ENCODE results near the gene CENPK. TPM values are rescaled to one million over a fixed set of nuclear protein-coding genes. Genes with fewer than 3 reads are reported as not detected.

CENPK gene
- total and polyA plus RNA-seq, 2 of the 8 experiments (the other 6 are each of a cell fraction or from before 2014, with no cell fraction given): 13.3 to 50.9 TPM

DNA sequence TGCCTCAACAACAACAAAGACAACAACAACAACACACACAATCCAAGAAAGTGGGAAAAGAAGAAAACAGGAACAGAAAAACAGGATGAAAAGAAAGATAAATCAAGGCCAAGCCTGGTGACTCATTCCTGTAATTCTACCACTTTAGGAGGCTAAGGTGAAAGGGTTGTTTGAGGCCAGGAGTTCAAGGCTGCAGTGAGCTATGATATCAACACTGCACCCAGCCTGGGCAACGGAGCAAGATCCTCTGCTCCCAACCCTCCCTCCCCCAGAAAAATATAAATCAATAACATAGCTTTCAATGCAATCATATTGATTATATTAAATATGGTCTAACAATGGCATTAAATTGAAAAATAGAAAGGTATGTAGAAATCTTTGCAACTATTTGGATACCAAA is 32.1 kb downstream of the CENPK start:
- Histone ChIP-seq H4K5ac (ENCODE audit: insufficient read length, low read depth, low read length) (no peak overlapping the region), H3K56ac (replicated peaks; ENCODE audit: insufficient read length, low read depth, low read length) (no peak overlapping the region), H3K9ac (replicated peaks in 1 of 4; ENCODE audit: extremely low read depth in 1 of 4, low read depth in 3 of 4, low read length in 3 of 4) (no peak overlapping the region), H2AK5ac (ENCODE audit: low read depth, low read length) (no peak overlapping the region), H3K23me2 (ENCODE audit: low read depth, low read length) (no peaks in the 10 kb centered on the region), H3K14ac (ENCODE audit: insufficient read length) (no peak overlapping the region), H3K79me2 (ENCODE audit: control insufficient read depth in 1 of 2, insufficient read depth in 2 of 2, low read length in 2 of 2) (no peaks in the 10 kb centered on the region), H2BK5ac (ENCODE audit: low read depth, low read length) (no peak overlapping the region), H2BK120ac (replicated peaks; ENCODE audit: low read depth, low read length) (no peak overlapping the region), H3K4ac (replicated peaks; ENCODE audit: insufficient read length, low read depth, low read length) (no peak overlapping the region), H4K8ac (ENCODE audit: extremely low read depth, insufficient read depth, low read length) (no peak overlapping the region), H3K4me1 (replicated peaks in 1 of 4; ENCODE audit: control insufficient read depth in 3 of 4, insufficient read depth in 4 of 4, low read length in 3 of 4) (no peaks in the 10 kb centered on the region), H2BK15ac (ENCODE audit: low read length) (no peak overlapping the region), H3K79me1 (ENCODE audit: low read depth, low read length) (no peaks in the 10 kb centered on the region), H4K91ac (replicated peaks; ENCODE audit: insufficient read length, low read length) (no peak overlapping the region), H2BK12ac (ENCODE audit: low read depth, low read length) (no peak overlapping the region), H3K23ac (ENCODE audit: insufficient read length) (no peak overlapping the region), H3K18ac (ENCODE audit: extremely low read depth, low read length) (no peak overlapping the region), H3K27ac (ENCODE audit: low read depth, low read length) (no peak overlapping the region), H3K27me3 (replicated peaks in 1 of 4; ENCODE audit: control insufficient read depth in 3 of 4, extremely low read depth in 1 of 4, insufficient read depth in 3 of 4, low read length in 3 of 4) (no peaks in the 10 kb centered on the region), H2BK20ac (ENCODE audit: low read length) (no peak overlapping the region), H3K4me3 (ENCODE audit: extremely low read depth in 1 of 4, insufficient read depth in 2 of 4, low read depth in 3 of 4, low read length in 4 of 4) (no peak overlapping the region), H3K36me3 (ENCODE audit: control insufficient read depth in 2 of 4, insufficient read depth in 4 of 4, low read length in 3 of 4) (peaks cover 0 to 17% (median 0%) of the 10 kb centered on the region in 4 experiments; a peak in 2 of 8 replicates), H3K4me2 (ENCODE audit: insufficient read depth in 1 of 2, low read depth in 2 of 2, low read length in 2 of 2) (no peak overlapping the region), H4K20me1 (replicated peaks in 1 of 2; ENCODE audit: control insufficient read depth in 1 of 2, insufficient read depth in 2 of 2, low read length in 2 of 2) (peaks cover 0 to 3% of the 10 kb centered on the region in 2 experiments), H3K9me3 (ENCODE audit: insufficient read depth in 2 of 2, low read depth in 1 of 2, low read length in 1 of 2) (no peaks in the 10 kb centered on the region), H2AFZ (ENCODE audit: low read length) (no peak overlapping the region)
- TF ChIP-seq ASH2L (IDR thresholded peaks at IDR 0.05; ENCODE audit: low read length) (no peak), EGR1 (IDR thresholded peaks at IDR 0.05; ENCODE audit: borderline replicate concordance, low read depth, low read length) (no peak), MAFK (IDR thresholded peaks at IDR 0.05; ENCODE audit: low read depth, low read length) (no peak), SIN3A (conservative IDR thresholded peaks at IDR 0.05 in 1 of 2, IDR thresholded peaks at IDR 0.05 in 1 of 2; ENCODE audit: low read depth in 1 of 2, low read length in 2 of 2) (no peak), BACH1 (IDR thresholded peaks at IDR 0.05; ENCODE audit: low read length) (no peak), CEBPB (IDR thresholded peaks at IDR 0.05; ENCODE audit: low read depth, low read length) (no peak), KDM1A (IDR thresholded peaks at IDR 0.05; ENCODE audit: borderline replicate concordance, low read length) (no peak), SP2 (IDR thresholded peaks at IDR 0.05; ENCODE audit: low read length) (no peak), JUN (IDR thresholded peaks at IDR 0.05; ENCODE audit: low read depth, low read length) (no peak)
- WGBS, 2 experiments (ENCODE audit: extremely low coverage in 1 of 2, insufficient coverage in 1 of 2, insufficient read length in 1 of 2, insufficient replicate concordance in 2 of 2, low coverage in 1 of 2, low lambda C conversion rate in 2 of 2, missing lambda C conversion rate in 1 of 2): 100% methylated on average over 1 of the region's 1 CpG; no CpG with 5 or more reads in 1 of the 2 experiments
- ChIA-PET POLR2A (ENCODE audit: partially characterized antibody) (no interaction called here), CTCF (ENCODE audit: partially characterized antibody) (no interaction called here)
- no peak for FAIRE-seq
- no peak for DNase-seq (ENCODE audit: low read depth in 1 of 2, low spot score in 2 of 2)

Data from H1 (cell line).